ENCODE measurements around the gene LRRC10B.

DNA sequence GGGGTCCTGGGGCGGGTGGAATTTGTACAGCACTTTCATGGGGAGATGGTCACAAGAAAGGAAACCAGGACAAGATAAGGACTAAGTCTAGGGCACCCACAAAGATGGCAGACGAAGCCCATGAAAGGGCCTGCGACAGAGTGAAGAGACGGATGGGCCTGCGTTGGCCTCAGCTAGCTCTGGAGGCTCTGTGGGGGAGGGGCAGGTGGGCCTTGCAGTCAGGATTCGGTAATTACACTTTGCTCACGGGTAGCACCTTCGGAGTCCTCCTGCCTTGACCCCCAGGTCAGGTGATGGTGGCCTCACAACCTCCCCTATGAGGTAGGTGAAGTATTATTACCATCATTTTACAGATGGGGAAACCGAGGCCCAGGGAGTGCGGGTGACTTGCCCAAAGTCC is 7.1 kb downstream of the LRRC10B start:
- TF ChIP-seq, protein P1, sequence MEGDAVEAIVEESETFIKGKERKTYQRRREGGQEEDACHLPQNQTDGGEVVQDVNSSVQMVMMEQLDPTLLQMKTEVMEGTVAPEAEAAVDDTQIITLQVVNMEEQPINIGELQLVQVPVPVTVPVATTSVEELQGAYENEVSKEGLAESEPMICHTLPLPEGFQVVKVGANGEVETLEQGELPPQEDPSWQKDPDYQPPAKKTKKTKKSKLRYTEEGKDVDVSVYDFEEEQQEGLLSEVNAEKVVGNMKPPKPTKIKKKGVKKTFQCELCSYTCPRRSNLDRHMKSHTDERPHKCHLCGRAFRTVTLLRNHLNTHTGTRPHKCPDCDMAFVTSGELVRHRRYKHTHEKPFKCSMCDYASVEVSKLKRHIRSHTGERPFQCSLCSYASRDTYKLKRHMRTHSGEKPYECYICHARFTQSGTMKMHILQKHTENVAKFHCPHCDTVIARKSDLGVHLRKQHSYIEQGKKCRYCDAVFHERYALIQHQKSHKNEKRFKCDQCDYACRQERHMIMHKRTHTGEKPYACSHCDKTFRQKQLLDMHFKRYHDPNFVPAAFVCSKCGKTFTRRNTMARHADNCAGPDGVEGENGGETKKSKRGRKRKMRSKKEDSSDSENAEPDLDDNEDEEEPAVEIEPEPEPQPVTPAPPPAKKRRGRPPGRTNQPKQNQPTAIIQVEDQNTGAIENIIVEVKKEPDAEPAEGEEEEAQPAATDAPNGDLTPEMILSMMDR (IDR thresholded peaks at IDR 0.05), result no peak
- no peak for TF ChIP-seq EP300 (IDR thresholded peaks at IDR 0.05)
- no peak for TF ChIP-seq POLR2A (IDR thresholded peaks at IDR 0.05)
- no peak for TF ChIP-seq POLR2AphosphoS5 (IDR thresholded peaks at IDR 0.05)

All from sigmoid colon (tissue), 4 donors.